Caco-2 (cell line): ENCODE measurements around the gene FAT2. TPM values are rescaled to one million over a fixed set of nuclear protein-coding genes. Genes with fewer than 3 reads are reported as not detected.

Experiments
- BruUV-seq: library from RNA; stranded (reverse); fragments of 400-500 nt; replicated peaks from 2 replicates; lab custom pipeline; 2021; lab: Mats Ljungman, UMichigan
- CTCF ChIA-PET: fragments of 300-600 bp; sonication (Branson Sonifier 250); formaldehyde crosslinking; loops from one replicate; lab custom pipeline; 2022; ENCODE audit warnings: antibody characterized with exemption; lab: Charles Lee
- POLR2A ChIA-PET: fragments of 300-600 bp; sonication (Branson Sonifier 250); formaldehyde crosslinking; loops from one replicate; lab custom pipeline; 2022; ENCODE audit warnings: antibody characterized with exemption; lab: Charles Lee
- DNase-seq, 2 experiments: peaks; one replicate each; pipeline versions ENCODE4 v3.0.0 to v3.0.0-alpha.2; 2020 to 2022
- H3K27me3 ChIP-seq: replicated peaks from 2 replicates; pipeline ENCODE4 v1.6.0; 2011; ENCODE audit warnings: low read length; ENCODE audit not compliant: control insufficient read depth, insufficient read depth
- H3K36me3 ChIP-seq: 2 replicates; pipeline ENCODE4 v1.5.1; 2011; ENCODE audit warnings: low read length; ENCODE audit not compliant: control insufficient read depth, insufficient read depth
- H3K4me1 ChIP-seq: fragments of 250-450 bp; sonication (Bioruptor Pico); 2 replicates; pipeline ENCODE4 v1.5.1; 2020; ENCODE audit warnings: mild to moderate bottlenecking
- H3K4me3 ChIP-seq: 2 replicates; pipeline ENCODE4 v1.5.1; 2011; ENCODE audit warnings: low read depth, mild to moderate bottlenecking, control low read depth, low read length
- H3K9me3 ChIP-seq: fragments of 250-450 bp; sonication (Bioruptor Pico); 2 replicates; pipeline ENCODE4 v1.5.1; 2020; ENCODE audit warnings: mild to moderate bottlenecking, moderate library complexity
- H3K27ac Mint-ChIP-seq: one replicate; pipeline ENCODE4 v1.8.0; 2022; ENCODE audit warnings: mixed read lengths; ENCODE audit not compliant: unreplicated experiment
- H3K27me3 Mint-ChIP-seq: one replicate; pipeline ENCODE4 v1.8.0; 2022; ENCODE audit warnings: mixed read lengths; ENCODE audit not compliant: insufficient read depth, unreplicated experiment
- H3K36me3 Mint-ChIP-seq: one replicate; pipeline ENCODE4 v1.8.0; 2022; ENCODE audit warnings: mild to moderate bottlenecking, mixed read lengths; ENCODE audit not compliant: insufficient read depth, unreplicated experiment
- H3K4me1 Mint-ChIP-seq: one replicate; pipeline ENCODE4 v1.8.0; 2022; ENCODE audit warnings: low read depth, mixed read lengths; ENCODE audit not compliant: unreplicated experiment
- H3K4me3 Mint-ChIP-seq: one replicate; pipeline ENCODE4 v1.8.0; 2022; ENCODE audit warnings: mild to moderate bottlenecking, moderate library complexity, mixed read lengths; ENCODE audit not compliant: unreplicated experiment
- H3K9me3 Mint-ChIP-seq: one replicate; pipeline ENCODE4 v1.8.0; 2022; ENCODE audit warnings: mixed read lengths; ENCODE audit not compliant: unreplicated experiment
- intact Hi-C: fragments of 100-400 bp; cut with micrococcal nuclease; formaldehyde crosslinking; loops from one replicate; pipeline ENCODE4 v1.10.0; 2022; ENCODE audit not compliant: unreplicated experiment
- total RNA-seq: library from RNA; stranded (reverse); gene quantifications from 2 replicates; pipeline ENCODE4 v1.2.3, GENCODE V29; 2022
- TF ChIP-seq, protein P1 (sequence below), 2 experiments: fragments of 200-600 bp in 1 of 2; IDR thresholded peaks; 1 replicate in 1 of 2; 2 replicates in 1 of 2; pipeline versions ENCODE4 v1.5.1 to v1.8.0; 2011 to 2022; ENCODE audit warnings: antibody characterized with exemption in 1 of 2, control low read depth in 1 of 2, inconsistent platforms in 1 of 2, low read depth in 1 of 2, low read length in 1 of 2, mild to moderate bottlenecking in 1 of 2, moderate library complexity in 1 of 2; ENCODE audit not compliant: insufficient read depth in 1 of 2, severe bottlenecking in 1 of 2, unreplicated experiment in 1 of 2

Gene FAT2
- total RNA-seq, 1 experiment from 2014 or later = 0.32 TPM

DNA sequence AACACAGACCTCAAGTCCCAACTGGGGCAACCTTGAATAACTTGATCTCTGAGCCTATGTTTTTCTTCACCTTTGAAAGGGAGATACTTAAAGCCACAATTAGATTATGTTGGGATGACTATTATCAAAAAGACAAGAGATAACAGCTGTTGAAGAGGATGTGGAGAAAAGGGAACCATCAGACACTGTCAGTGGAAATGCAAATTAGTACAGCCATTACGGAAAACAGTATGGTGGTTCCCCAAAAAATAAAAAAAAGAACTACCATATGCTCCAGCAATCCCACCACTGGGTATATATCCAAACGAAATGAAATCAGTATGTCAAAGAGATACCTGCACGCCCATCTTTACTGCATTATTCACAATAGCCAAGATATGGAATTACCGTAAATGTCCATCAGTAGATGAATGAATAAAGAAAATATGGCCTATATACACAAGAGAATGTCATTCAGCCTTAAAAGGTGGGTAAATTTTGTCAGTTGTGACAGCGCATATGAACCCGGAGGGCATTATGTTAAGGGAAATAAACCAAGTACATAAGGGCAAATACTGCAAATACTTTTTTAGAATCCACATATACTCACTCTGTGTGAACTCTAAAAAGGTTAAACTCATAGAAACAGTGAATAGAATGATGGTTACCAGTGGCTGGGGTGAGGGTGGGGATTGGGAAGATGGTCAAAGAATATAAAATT is 12.7 kb downstream of the FAT2 start:
- Mint-ChIP-seq H3K27me3 (peaks cover 6% of the 10 kb centered on the region), H3K9me3 (no peaks in the 10 kb centered on the region), H3K4me1 (no peaks in the 10 kb centered on the region), H3K27ac (no peak overlapping the region), H3K4me3 (no peak overlapping the region), H3K36me3 (no peaks in the 10 kb centered on the region)
- TF ChIP-seq, protein P1, sequence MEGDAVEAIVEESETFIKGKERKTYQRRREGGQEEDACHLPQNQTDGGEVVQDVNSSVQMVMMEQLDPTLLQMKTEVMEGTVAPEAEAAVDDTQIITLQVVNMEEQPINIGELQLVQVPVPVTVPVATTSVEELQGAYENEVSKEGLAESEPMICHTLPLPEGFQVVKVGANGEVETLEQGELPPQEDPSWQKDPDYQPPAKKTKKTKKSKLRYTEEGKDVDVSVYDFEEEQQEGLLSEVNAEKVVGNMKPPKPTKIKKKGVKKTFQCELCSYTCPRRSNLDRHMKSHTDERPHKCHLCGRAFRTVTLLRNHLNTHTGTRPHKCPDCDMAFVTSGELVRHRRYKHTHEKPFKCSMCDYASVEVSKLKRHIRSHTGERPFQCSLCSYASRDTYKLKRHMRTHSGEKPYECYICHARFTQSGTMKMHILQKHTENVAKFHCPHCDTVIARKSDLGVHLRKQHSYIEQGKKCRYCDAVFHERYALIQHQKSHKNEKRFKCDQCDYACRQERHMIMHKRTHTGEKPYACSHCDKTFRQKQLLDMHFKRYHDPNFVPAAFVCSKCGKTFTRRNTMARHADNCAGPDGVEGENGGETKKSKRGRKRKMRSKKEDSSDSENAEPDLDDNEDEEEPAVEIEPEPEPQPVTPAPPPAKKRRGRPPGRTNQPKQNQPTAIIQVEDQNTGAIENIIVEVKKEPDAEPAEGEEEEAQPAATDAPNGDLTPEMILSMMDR (IDR thresholded peaks at IDR 0.05; ENCODE audit: insufficient read depth in 1 of 2, low read depth in 1 of 2, low read length in 1 of 2, severe bottlenecking in 1 of 2, unreplicated experiment in 1 of 2) = no peak
- H3K4me1 ChIP-seq = no peaks in the 10 kb centered on the region
- DNase-seq = no peak
- no peaks in the 10 kb centered on the region for H3K9me3 ChIP-seq
- no peaks in the 10 kb centered on the region for H3K27me3 ChIP-seq
- CTCF ChIA-PET = interaction anchor here (0.6 kb wide), 2 partner anchors 131 to 180 kb away, joined by 4 to 6 read pairs; partner anchors contain the start of genes ATOX1 and SLC36A1
- POLR2A ChIA-PET = interaction anchor here (0.6 kb wide), 1 partner anchor 218 kb away, joined by 3 read pairs; no protein-coding TSS in a partner anchor
- H3K4me3 ChIP-seq = no peak overlapping the region
- intact Hi-C loops = no loop called here
- H3K36me3 ChIP-seq = no peaks in the 10 kb centered on the region
- no TSS peak for BruUV-seq

DNA sequence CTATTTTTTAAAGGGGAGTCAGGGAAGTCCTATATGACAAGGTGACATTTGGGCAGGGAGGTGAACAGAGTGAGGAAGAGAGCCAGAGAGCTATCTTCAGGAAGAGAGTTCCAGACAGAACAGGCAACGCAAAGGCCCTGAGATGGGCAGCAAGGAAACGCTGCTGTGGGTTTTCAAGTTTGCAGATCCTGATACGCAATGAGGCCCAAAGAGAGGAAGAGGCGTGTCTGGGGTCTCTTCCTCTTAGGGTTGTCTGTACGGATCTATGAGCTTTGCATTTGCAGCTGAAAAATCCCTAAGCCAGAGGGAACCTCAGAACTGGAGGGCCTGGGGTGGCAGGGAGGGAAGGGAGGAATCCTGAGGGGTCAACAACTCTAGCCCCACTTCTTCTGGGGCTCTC is 13.6 kb downstream of the FAT2 start:
- CTCF ChIA-PET = interaction anchor here (0.6 kb wide), 2 partner anchors 130 to 181 kb away, joined by 4 to 6 read pairs; partner anchors contain the start of genes ATOX1 and SLC36A1
- H3K4me3 Mint-ChIP-seq = no peak overlapping the region
- POLR2A ChIA-PET = no interaction called here
- no peaks in the 10 kb centered on the region for H3K9me3 Mint-ChIP-seq
- Histone ChIP-seq H3K36me3 (no peaks in the 10 kb centered on the region), H3K27me3 (no peaks in the 10 kb centered on the region), H3K4me1 (no peaks in the 10 kb centered on the region), H3K4me3 (no peak overlapping the region), H3K9me3 (no peaks in the 10 kb centered on the region)
- H3K27me3 Mint-ChIP-seq = peaks cover 6% of the 10 kb centered on the region
- no peaks in the 10 kb centered on the region for H3K4me1 Mint-ChIP-seq
- intact Hi-C loops = no loop called here
- no peaks in the 10 kb centered on the region for H3K36me3 Mint-ChIP-seq
- no TSS peak for BruUV-seq
- no peak for DNase-seq
- no peak overlapping the region for H3K27ac Mint-ChIP-seq
- TF ChIP-seq, protein P1 (IDR thresholded peaks at IDR 0.05; ENCODE audit: insufficient read depth in 1 of 2, low read depth in 1 of 2, low read length in 1 of 2, severe bottlenecking in 1 of 2, unreplicated experiment in 1 of 2) = no peak

DNA sequence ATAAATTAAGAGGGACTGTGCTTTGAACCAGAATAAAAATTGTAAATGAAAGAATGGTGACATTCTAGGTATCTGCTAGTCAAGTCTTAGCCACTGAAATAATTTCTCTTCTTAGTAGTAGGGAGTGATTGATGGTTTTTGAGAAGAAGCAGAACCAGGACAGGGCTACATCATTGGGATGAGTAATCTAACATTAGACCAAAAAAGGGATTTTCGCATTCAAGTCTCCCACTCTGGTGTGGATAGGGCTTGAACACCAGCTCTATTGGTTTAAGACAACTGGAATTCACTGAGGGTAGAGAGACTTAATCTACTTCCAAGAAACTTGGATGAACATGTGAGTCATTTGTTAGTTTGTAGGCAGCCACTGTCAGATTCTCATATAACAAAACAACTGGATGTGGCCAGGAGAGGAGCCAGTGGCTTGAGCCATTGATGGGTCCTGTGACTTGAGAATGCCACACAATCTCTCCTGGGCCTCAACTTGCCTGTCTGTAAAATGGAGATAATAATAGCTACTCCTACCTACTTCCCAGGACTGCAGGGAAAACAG is 16.6 kb downstream of the FAT2 start:
- H3K27ac Mint-ChIP-seq = no peak overlapping the region
- H3K4me3 Mint-ChIP-seq = no peak overlapping the region
- TF ChIP-seq, protein P1 (IDR thresholded peaks at IDR 0.05; ENCODE audit: insufficient read depth in 1 of 2, low read depth in 1 of 2, low read length in 1 of 2, severe bottlenecking in 1 of 2, unreplicated experiment in 1 of 2) = no peak
- BruUV-seq = no TSS peak
- ChIA-PET POLR2A (no interaction called here), CTCF (no interaction called here)
- no peaks in the 10 kb centered on the region for H3K27me3 ChIP-seq
- no peaks in the 10 kb centered on the region for H3K9me3 ChIP-seq
- intact Hi-C loops = no loop called here
- no peaks in the 10 kb centered on the region for H3K36me3 Mint-ChIP-seq
- H3K4me3 ChIP-seq = no peak overlapping the region
- H3K36me3 ChIP-seq = no peaks in the 10 kb centered on the region
- H3K27me3 Mint-ChIP-seq = peaks cover 6% of the 10 kb centered on the region
- no peaks in the 10 kb centered on the region for H3K9me3 Mint-ChIP-seq
- H3K4me1 ChIP-seq = no peaks in the 10 kb centered on the region
- DNase-seq = no peak
- H3K4me1 Mint-ChIP-seq = no peaks in the 10 kb centered on the region
